Testis (tissue), 3 donors: ENCODE measurements around the gene EPB41. TPM values are rescaled to one million over a fixed set of nuclear protein-coding genes. Genes with fewer than 3 reads are reported as not detected.
A peak's percentile ranks its signal among the peaks of the same experiment; 100 is the strongest.

ENCODE experiments used
- DNase-seq: peaks from one replicate; pipeline ENCODE4 v3.0.0-alpha.2; 2019
- H3K27ac ChIP-seq, 2 donors: fragments of 200-600 bp; sonication (generic); one replicate each; pipeline ENCODE4 v1.5.1; 2019
- H3K27me3 ChIP-seq: fragments of 200-600 bp; sonication (generic); one replicate; pipeline ENCODE4 v1.5.1; 2019
- H3K36me3 ChIP-seq: fragments of 200-600 bp; sonication (generic); one replicate; pipeline ENCODE4 v1.5.1; 2017; ENCODE audit warnings: low read depth; ENCODE audit errors: missing control alignments
- H3K4me1 ChIP-seq: fragments of 200-600 bp; sonication (generic); one replicate; pipeline ENCODE4 v1.5.1; 2019
- H3K4me3 ChIP-seq, 2 donors: fragments of 200-600 bp; sonication (generic); one replicate each; pipeline ENCODE4 v1.5.1; 2017 to 2019
- H3K9me3 ChIP-seq: fragments of 200-600 bp; sonication (generic); one replicate; pipeline ENCODE4 v1.5.1; 2017
- POLR2A ChIP-seq: fragments of 450-650 bp; IDR thresholded peaks from one replicate; pipeline ENCODE4 v1.6.1; 2017; ENCODE audit warnings: antibody characterized with exemption, mild to moderate bottlenecking, moderate library complexity
- WGBS, 2 donors: methylation state at CpG; one replicate each; pipeline ENCODE4 v1.1.5; 2018; 5-methylcytosine and 5-hydroxymethylcytosine counted together
- intact Hi-C: fragments of 100-400 bp; cut with DNase I; formaldehyde crosslinking; loops from one replicate; pipeline ENCODE4 v1.15.1; 2023; ENCODE audit warnings: low total_unique reads
- polyA plus RNA-seq: library from polyadenylated mRNA; stranded (reverse); fragments of 350-450 nt; fragmentation: Illumina TruSeq; extraction: RNeasy Lipid Tissue Mini Kit (QIAGEN cat#74804); gene quantifications from one replicate; pipeline ENCODE4 v1.2.3, GENCODE V29; 2014; ENCODE audit warnings: low read depth, low replicate concordance; ENCODE audit not compliant: insufficient read depth
- total RNA-seq, 2 donors: library from RNA; depleted of rRNA; stranded (reverse); fragments of >200 nt; gene quantifications; one replicate each; pipeline ENCODE4 v1.2.3, GENCODE V29; 2016
- TF ChIP-seq, protein P1 (sequence below), 3 experiments: fragments of 450-650 bp in 2 of 3; fragments of 200-600 bp in 1 of 3; sonication (generic) in 1 of 3; IDR thresholded peaks; one replicate each; pipeline ENCODE4 v1.5.1; 2016 to 2019; ENCODE audit warnings: antibody characterized with exemption in 3 of 3, mild to moderate bottlenecking in 2 of 3, moderate library complexity in 1 of 3

The EPB41 gene
- total and polyA plus RNA-seq, 3 donors from 2014 or later, result 23.5 to 66.5 (median 46.6) TPM

GRCh38 chr1:29133861-29134694, 219.7 kb downstream of the EPB41 start:
- Histone ChIP-seq H3K4me3 (no peak overlapping the region), H3K36me3 (no peaks in the 10 kb centered on the region), H3K9me3 (no peaks in the 10 kb centered on the region), H3K27ac (no peak overlapping the region), H3K4me1 (peaks cover 11% of the 10 kb centered on the region), H3K27me3 (no peaks in the 10 kb centered on the region)
- intact Hi-C loops, result no loop called here
- DNase-seq, result peak; percentile 39
- TF ChIP-seq POLR2A, result no peak
- TF ChIP-seq, protein P1, sequence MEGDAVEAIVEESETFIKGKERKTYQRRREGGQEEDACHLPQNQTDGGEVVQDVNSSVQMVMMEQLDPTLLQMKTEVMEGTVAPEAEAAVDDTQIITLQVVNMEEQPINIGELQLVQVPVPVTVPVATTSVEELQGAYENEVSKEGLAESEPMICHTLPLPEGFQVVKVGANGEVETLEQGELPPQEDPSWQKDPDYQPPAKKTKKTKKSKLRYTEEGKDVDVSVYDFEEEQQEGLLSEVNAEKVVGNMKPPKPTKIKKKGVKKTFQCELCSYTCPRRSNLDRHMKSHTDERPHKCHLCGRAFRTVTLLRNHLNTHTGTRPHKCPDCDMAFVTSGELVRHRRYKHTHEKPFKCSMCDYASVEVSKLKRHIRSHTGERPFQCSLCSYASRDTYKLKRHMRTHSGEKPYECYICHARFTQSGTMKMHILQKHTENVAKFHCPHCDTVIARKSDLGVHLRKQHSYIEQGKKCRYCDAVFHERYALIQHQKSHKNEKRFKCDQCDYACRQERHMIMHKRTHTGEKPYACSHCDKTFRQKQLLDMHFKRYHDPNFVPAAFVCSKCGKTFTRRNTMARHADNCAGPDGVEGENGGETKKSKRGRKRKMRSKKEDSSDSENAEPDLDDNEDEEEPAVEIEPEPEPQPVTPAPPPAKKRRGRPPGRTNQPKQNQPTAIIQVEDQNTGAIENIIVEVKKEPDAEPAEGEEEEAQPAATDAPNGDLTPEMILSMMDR (IDR thresholded peaks at IDR 0.05), result no peak
- 42 to 59% methylated on average over 26 to 46 of the region's 55 CpGs for WGBS, 2 donors

- no peaks in the 10 kb centered on the region for H3K27me3 ChIP-seq
- intact Hi-C loops, result no loop called here
- no peak overlapping the region for H3K27ac ChIP-seq
- H3K9me3 ChIP-seq, result no peaks in the 10 kb centered on the region
- no peak for DNase-seq
- H3K36me3 ChIP-seq, result no peaks in the 10 kb centered on the region
- no peak overlapping the region for H3K4me3 ChIP-seq
- 59% methylated on average over 10 of the region's 10 CpGs; no CpG with 5 or more reads in 1 of the 2 donors for WGBS, 2 donors
- peaks cover 11% of the 10 kb centered on the region for H3K4me1 ChIP-seq
- TF ChIP-seq POLR2A, result no peak
- TF ChIP-seq, protein P1 (IDR thresholded peaks at IDR 0.05), result no peak
These were observed 220.3 kb downstream of the EPB41 start for GRCh38 chr1:29134695-29135028.

DNA sequence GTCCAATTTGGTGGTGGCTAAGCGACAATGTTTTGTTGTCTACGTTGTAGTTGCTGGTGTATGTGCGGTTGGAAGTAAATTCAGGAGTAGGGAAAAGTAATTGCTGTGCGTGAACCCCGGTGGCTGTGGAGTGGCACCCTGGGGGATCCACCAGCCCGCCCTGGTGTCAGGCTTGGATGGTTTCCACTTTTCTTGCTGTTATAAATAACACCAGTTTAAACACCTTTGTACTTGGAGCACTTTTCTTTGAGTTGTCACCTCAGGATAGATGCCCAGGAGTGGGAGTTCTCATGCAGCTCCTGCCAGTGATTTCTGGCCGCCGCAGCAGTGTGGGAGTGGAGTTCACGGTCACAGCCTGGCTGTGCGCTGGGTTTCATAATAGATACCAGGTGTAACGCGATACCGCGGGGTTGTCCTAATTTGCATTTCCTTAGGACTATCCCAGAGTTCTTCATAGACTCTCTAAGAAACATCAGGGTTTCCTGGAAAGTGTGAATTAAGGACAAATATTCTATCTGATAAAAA, 222.1 kb downstream of the EPB41 start:
- WGBS, 2 donors, result 28 to 34% methylated on average over 14 of the region's 14 CpGs
- H3K4me3 ChIP-seq, result no peak overlapping the region
- H3K27me3 ChIP-seq, result no peaks in the 10 kb centered on the region
- intact Hi-C loops, result no loop called here
- H3K4me1 ChIP-seq, result peaks cover 11% of the 10 kb centered on the region
- H3K36me3 ChIP-seq, result no peaks in the 10 kb centered on the region
- H3K27ac ChIP-seq, result no peak overlapping the region
- DNase-seq, result peak; percentile 87
- H3K9me3 ChIP-seq, result no peaks in the 10 kb centered on the region
- TF ChIP-seq POLR2A, result no peak
- TF ChIP-seq, protein P1 (IDR thresholded peaks at IDR 0.05), result no peak

DNA sequence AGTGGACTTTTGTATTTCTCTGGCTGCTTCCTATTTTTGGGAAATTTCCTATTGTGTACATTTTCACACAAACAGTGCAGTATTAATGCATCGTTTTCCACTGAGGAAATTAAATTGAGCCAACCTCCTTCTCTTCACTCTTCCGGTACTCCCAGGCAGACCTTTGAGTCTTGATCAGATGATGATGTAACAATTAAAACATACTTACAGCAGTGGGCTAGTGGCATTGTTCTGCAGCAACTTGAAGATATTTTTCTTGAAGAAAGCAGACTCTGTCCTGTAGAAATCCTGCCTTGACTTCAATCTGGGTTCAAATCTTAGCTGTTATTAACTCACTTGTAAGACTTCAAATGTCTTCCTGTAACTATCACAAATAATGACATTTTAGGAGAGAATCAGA, 228.3 kb downstream of the EPB41 start:
- H3K4me3 ChIP-seq, result no peak overlapping the region
- H3K9me3 ChIP-seq, result no peaks in the 10 kb centered on the region
- no peaks in the 10 kb centered on the region for H3K4me1 ChIP-seq
- TF ChIP-seq, protein P1 (IDR thresholded peaks at IDR 0.05), result no peak
- TF ChIP-seq POLR2A, result no peak
- no peaks in the 10 kb centered on the region for H3K36me3 ChIP-seq
- H3K27me3 ChIP-seq, result no peaks in the 10 kb centered on the region
- DNase-seq, result no peak
- intact Hi-C loops, result no loop called here
- no peak overlapping the region for H3K27ac ChIP-seq
- WGBS, 2 donors, result 64 to 79% methylated on average over 2 of the region's 2 CpGs
